Astrocyte (in vitro differentiated cells and primary cell): ENCODE measurements around the gene LTB4R. TPM values are rescaled to one million over a fixed set of nuclear protein-coding genes. Genes with fewer than 3 reads are reported as not detected.

Source experiments
- DNase-seq: peaks from one replicate; pipeline ENCODE4 v3.0.0-alpha.2; 2010; ENCODE audit warnings: low read depth
- FAIRE-seq: peaks from 2 replicates; lab custom pipeline; 2011; peaks lifted over from hg19 to GRCh38; lab: Jason Lieb, UNC
- H2AFZ ChIP-seq: 2 replicates; pipeline ENCODE4 v1.6.0; 2012; ENCODE audit warnings: low read depth, low read length, inconsistent platforms
- H3K27ac ChIP-seq: 2 replicates; pipeline ENCODE4 v1.5.1; 2011; ENCODE audit warnings: low read depth, low read length, inconsistent platforms
- H3K27me3 ChIP-seq: 2 replicates; pipeline ENCODE4 v1.6.0; 2011; ENCODE audit warnings: low read length, inconsistent platforms; ENCODE audit not compliant: insufficient read depth
- H3K36me3 ChIP-seq: 2 replicates; pipeline ENCODE4 v1.5.1; 2011; ENCODE audit warnings: low read length, inconsistent platforms; ENCODE audit not compliant: insufficient read depth
- H3K4me1 ChIP-seq: 2 replicates; pipeline ENCODE4 v1.5.1; 2011; ENCODE audit warnings: low read length, inconsistent platforms; ENCODE audit not compliant: insufficient read depth
- H3K4me2 ChIP-seq: 2 replicates; pipeline ENCODE4 v1.6.0; 2012; ENCODE audit warnings: low read length, inconsistent platforms
- H3K4me3 ChIP-seq: 2 replicates; pipeline ENCODE4 v1.5.1; 2011; ENCODE audit warnings: low read depth, mild to moderate bottlenecking, low read length, inconsistent platforms; ENCODE audit not compliant: insufficient read depth
- H3K79me2 ChIP-seq: 2 replicates; pipeline ENCODE4 v1.6.0; 2012; ENCODE audit warnings: mild to moderate bottlenecking, low read length, inconsistent platforms; ENCODE audit not compliant: insufficient read depth
- H3K9ac ChIP-seq: 2 replicates; pipeline ENCODE4 v1.6.0; 2012; ENCODE audit warnings: mild to moderate bottlenecking, low read length, inconsistent platforms
- H3K9me3 ChIP-seq: 2 replicates; pipeline ENCODE4 v1.5.1; 2012; ENCODE audit warnings: low read depth, mild to moderate bottlenecking, low read length, inconsistent platforms; ENCODE audit not compliant: insufficient read depth
- H4K20me1 ChIP-seq: 2 replicates; pipeline ENCODE4 v1.6.0; 2012; ENCODE audit warnings: low read length, inconsistent platforms; ENCODE audit not compliant: insufficient read depth
- H3K27ac Mint-ChIP-seq: one replicate; pipeline ENCODE4 v1.8.0; 2021; ENCODE audit warnings: mild to moderate bottlenecking, mixed read lengths; ENCODE audit not compliant: unreplicated experiment
- H3K27me3 Mint-ChIP-seq: one replicate; pipeline ENCODE4 v1.8.0; 2021; ENCODE audit warnings: low read depth, mixed read lengths; ENCODE audit not compliant: unreplicated experiment
- H3K36me3 Mint-ChIP-seq: one replicate; pipeline ENCODE4 v1.8.0; 2021; ENCODE audit warnings: low read depth, mixed read lengths; ENCODE audit not compliant: unreplicated experiment
- H3K4me1 Mint-ChIP-seq: one replicate; pipeline ENCODE4 v1.8.0; 2021; ENCODE audit warnings: low read depth, mixed read lengths; ENCODE audit not compliant: unreplicated experiment
- H3K4me3 Mint-ChIP-seq: one replicate; pipeline ENCODE4 v1.8.0; 2021; ENCODE audit warnings: mild to moderate bottlenecking, moderate library complexity, mixed read lengths; ENCODE audit not compliant: unreplicated experiment
- H3K9me3 Mint-ChIP-seq: one replicate; pipeline ENCODE4 v1.8.0; 2021; ENCODE audit warnings: mild to moderate bottlenecking, mixed read lengths; ENCODE audit not compliant: unreplicated experiment
- CTCF ChIP-seq: IDR thresholded peaks from 2 replicates; pipeline ENCODE4 v1.5.1; 2011; ENCODE audit warnings: low read depth, mild to moderate bottlenecking, inconsistent platforms, low read length, moderate library complexity; ENCODE audit not compliant: insufficient read depth
- EZH2 ChIP-seq: IDR thresholded peaks from 2 replicates; pipeline ENCODE4 v1.6.1; 2012; ENCODE audit warnings: mild to moderate bottlenecking, low read length, inconsistent platforms; ENCODE audit not compliant: insufficient read depth
- total RNA-seq: library from RNA; stranded (reverse); gene quantifications from 2 replicates; pipeline ENCODE4 v1.2.1, GENCODE V29; 2021

The LTB4R gene
- total RNA-seq, 1 donor from 2014 or later: 5.5 TPM

GRCh38 chr14:24280797-24281460 lies 30.4 kb upstream of the LTB4R start:
- H4K20me1 ChIP-seq: peaks cover 18% of the 10 kb centered on the region
- H3K27me3 ChIP-seq: no peaks in the 10 kb centered on the region
- H3K9ac ChIP-seq: no peak overlapping the region
- Mint-ChIP-seq H3K9me3 (no peaks in the 10 kb centered on the region), H3K27me3 (no peaks in the 10 kb centered on the region), H3K4me3 (peak overlapping the region; percentile 16), H3K36me3 (peaks cover 20% of the 10 kb centered on the region), H3K27ac (peak overlapping the region; percentile 84), H3K4me1 (peaks cover 12% of the 10 kb centered on the region)
- H3K9me3 ChIP-seq: no peaks in the 10 kb centered on the region
- no peaks in the 10 kb centered on the region for H3K36me3 ChIP-seq
- no peaks in the 10 kb centered on the region for H3K79me2 ChIP-seq
- H2AFZ ChIP-seq: no peak overlapping the region
- TF ChIP-seq EZH2 (no peak), CTCF (no peak)
- H3K4me2 ChIP-seq: no peak overlapping the region
- FAIRE-seq (no peak), DNase-seq (no peak)
- H3K4me1 ChIP-seq: no peaks in the 10 kb centered on the region
- no peak overlapping the region for H3K4me3 ChIP-seq
- no peak overlapping the region for H3K27ac ChIP-seq

- Histone ChIP-seq H4K20me1 (peaks cover 18% of the 10 kb centered on the region), H3K4me1 (no peaks in the 10 kb centered on the region), H3K4me3 (no peak overlapping the region), H3K27ac (no peak overlapping the region), H3K27me3 (no peaks in the 10 kb centered on the region), H3K9me3 (no peaks in the 10 kb centered on the region), H3K9ac (no peak overlapping the region), H3K36me3 (no peaks in the 10 kb centered on the region), H3K79me2 (no peaks in the 10 kb centered on the region), H3K4me2 (no peak overlapping the region), H2AFZ (no peak overlapping the region)
- no peak for FAIRE-seq
- DNase-seq: no peak
- H3K4me1 Mint-ChIP-seq: peaks cover 12% of the 10 kb centered on the region
- H3K27me3 Mint-ChIP-seq: no peaks in the 10 kb centered on the region
- TF ChIP-seq EZH2 (no peak), CTCF (no peak)
- H3K36me3 Mint-ChIP-seq: peaks cover 20% of the 10 kb centered on the region
- H3K27ac Mint-ChIP-seq: no peak overlapping the region
- no peaks in the 10 kb centered on the region for H3K9me3 Mint-ChIP-seq
- no peak overlapping the region for H3K4me3 Mint-ChIP-seq
Measured at GRCh38 chr14:24281636-24282035, 29.7 kb upstream of the LTB4R start.

- Mint-ChIP-seq H3K36me3 (peaks cover 14% of the 10 kb centered on the region), H3K9me3 (no peaks in the 10 kb centered on the region), H3K4me3 (no peak overlapping the region), H3K4me1 (peaks cover 12% of the 10 kb centered on the region), H3K27me3 (no peaks in the 10 kb centered on the region), H3K27ac (no peak overlapping the region)
- TF ChIP-seq EZH2: no peak
- TF ChIP-seq CTCF: no peak
- Histone ChIP-seq H3K27ac (no peak overlapping the region), H3K4me2 (no peak overlapping the region), H3K36me3 (no peaks in the 10 kb centered on the region), H3K79me2 (no peaks in the 10 kb centered on the region), H3K4me3 (no peak overlapping the region), H3K9me3 (no peaks in the 10 kb centered on the region), H2AFZ (no peak overlapping the region), H3K27me3 (no peaks in the 10 kb centered on the region), H4K20me1 (peaks cover 12% of the 10 kb centered on the region), H3K4me1 (no peaks in the 10 kb centered on the region), H3K9ac (no peak overlapping the region)
- DNase-seq (no peak), FAIRE-seq (no peak)
Measured at GRCh38 chr14:24282736-24283135, 28.6 kb upstream of the LTB4R start.
